H1 (cell line): ENCODE results near the gene ARPIN. TPM values are rescaled to one million over a fixed set of nuclear protein-coding genes. Genes with fewer than 3 reads are reported as not detected.
"Not testable (repeated sequence)": the region's sequence is repeated elsewhere in the genome, so short reads cannot be mapped to it uniquely, and the experiment has no call there.

Experiments used
- CTCF ChIA-PET: fragments of 300-600 bp; sonication (Branson Sonifier 250); formaldehyde crosslinking; loops from one replicate; lab custom pipeline; 2021; ENCODE audit not compliant: partially characterized antibody; lab: Charles Lee
- POLR2A ChIA-PET: fragments of 300-600 bp; sonication (Branson Sonifier 250); formaldehyde crosslinking; loops from one replicate; lab custom pipeline; 2021; ENCODE audit warnings: inconsistent platforms; ENCODE audit not compliant: partially characterized antibody; lab: Charles Lee
- DNase-seq, 2 experiments: peaks; one replicate each; pipeline versions ENCODE4 v3.0.0 to v3.0.0-alpha.2; 2010 to 2022; ENCODE audit warnings: low spot score in 2 of 2, low read depth in 1 of 2, mixed read lengths in 1 of 2
- FAIRE-seq: peaks from 2 replicates; lab custom pipeline; 2011; peaks lifted over from hg19 to GRCh38; lab: Jason Lieb, UNC
- H2AFZ ChIP-seq: 2 replicates; pipeline ENCODE4 v1.8.1; 2012; ENCODE audit warnings: low read length, inconsistent platforms
- H2AK5ac ChIP-seq: 2 replicates; pipeline ENCODE4 v1.6.1; 2013; ENCODE audit warnings: low read depth, low read length
- H2BK120ac ChIP-seq: replicated peaks from 2 replicates; pipeline ENCODE3; 2013; ENCODE audit warnings: low read depth, low read length, inconsistent platforms
- H2BK12ac ChIP-seq: 2 replicates; pipeline ENCODE4 v1.6.1; 2013; ENCODE audit warnings: low read depth, low read length
- H2BK15ac ChIP-seq: 2 replicates; pipeline ENCODE4 v1.6.1; 2013; ENCODE audit warnings: low read length
- H2BK20ac ChIP-seq: 2 replicates; pipeline ENCODE4 v1.6.1; 2013; ENCODE audit warnings: low read length
- H2BK5ac ChIP-seq: 2 replicates; pipeline ENCODE4 v1.6.1; 2013; ENCODE audit warnings: low read depth, low read length
- H3K14ac ChIP-seq: 2 replicates; pipeline ENCODE4 v1.6.1; 2013; ENCODE audit warnings: inconsistent platforms; ENCODE audit not compliant: insufficient read length
- H3K18ac ChIP-seq: 2 replicates; pipeline ENCODE4 v1.6.1; 2013; ENCODE audit warnings: low read length; ENCODE audit errors: extremely low read depth
- H3K23ac ChIP-seq: 2 replicates; pipeline ENCODE4 v1.6.1; 2013; ENCODE audit warnings: inconsistent platforms; ENCODE audit not compliant: insufficient read length
- H3K23me2 ChIP-seq: 2 replicates; pipeline ENCODE4 v1.6.1; 2013; ENCODE audit warnings: low read depth, low read length
- H3K27ac ChIP-seq: 2 replicates; pipeline ENCODE4 v1.6.1; 2011; ENCODE audit warnings: low read depth, low read length, inconsistent platforms
- H3K27me3 ChIP-seq, 4 experiments: replicated peaks in 1 of 4; 1 replicate in 1 of 4; 2 replicates in 3 of 4; pipeline versions ENCODE4 v1.6.1 to v1.8.1; 2011 to 2013; ENCODE audit warnings: low read length in 3 of 4, mild to moderate bottlenecking in 3 of 4, inconsistent platforms in 2 of 4, mixed read lengths in 2 of 4, moderate library complexity in 1 of 4; ENCODE audit not compliant: control insufficient read depth in 3 of 4, insufficient read depth in 3 of 4; ENCODE audit errors: extremely low read depth in 1 of 4
- H3K36me3 ChIP-seq, 4 experiments: 2 replicates each; pipeline versions ENCODE4 v1.6.1 to v1.8.1; 2011 to 2013; ENCODE audit warnings: mild to moderate bottlenecking in 4 of 4, low read length in 3 of 4, moderate library complexity in 2 of 4, control low read depth in 1 of 4, inconsistent platforms in 1 of 4; ENCODE audit not compliant: insufficient read depth in 4 of 4, control insufficient read depth in 2 of 4
- H3K4ac ChIP-seq: replicated peaks from 2 replicates; pipeline ENCODE3; 2013; ENCODE audit warnings: low read length, low read depth, mixed read lengths, inconsistent platforms; ENCODE audit not compliant: insufficient read length
- H3K4me1 ChIP-seq, 4 experiments: replicated peaks in 1 of 4; 1 replicate in 1 of 4; 2 replicates in 3 of 4; pipeline versions ENCODE4 v1.6.1 to v1.8.1; 2011 to 2013; ENCODE audit warnings: low read length in 3 of 4, inconsistent platforms in 2 of 4, mixed read lengths in 1 of 4; ENCODE audit not compliant: insufficient read depth in 4 of 4, control insufficient read depth in 3 of 4
- H3K4me2 ChIP-seq, 2 experiments: 2 replicates each; pipeline versions ENCODE4 v1.6.1 to v1.8.1; 2011 to 2013; ENCODE audit warnings: low read depth in 2 of 2, low read length in 2 of 2, control low read depth in 1 of 2, inconsistent platforms in 1 of 2, mild to moderate bottlenecking in 1 of 2; ENCODE audit not compliant: insufficient read depth in 1 of 2
- H3K4me3 ChIP-seq, 4 experiments: fragments of 200-600, 300-600 bp in 1 of 4; sonication (generic), shearing (Covaris generic), sonication (Bioruptor Twin) in 1 of 4; 2 replicates each; pipeline versions ENCODE4 v1.5.1 to v1.8.1; 2011 to 2016; ENCODE audit warnings: low read length in 4 of 4, low read depth in 3 of 4, control low read depth in 2 of 4, inconsistent platforms in 2 of 4, mild to moderate bottlenecking in 2 of 4, mixed read lengths in 1 of 4, moderate library complexity in 1 of 4; ENCODE audit not compliant: insufficient read depth in 2 of 4; ENCODE audit errors: extremely low read depth in 1 of 4
- H3K56ac ChIP-seq: replicated peaks from 2 replicates; pipeline ENCODE3; 2013; ENCODE audit warnings: low read depth, mild to moderate bottlenecking, mixed read lengths, low read length, inconsistent platforms; ENCODE audit not compliant: insufficient read length
- H3K79me1 ChIP-seq: 2 replicates; pipeline ENCODE4 v1.6.1; 2013; ENCODE audit warnings: low read depth, low read length, control low read depth
- H3K79me2 ChIP-seq, 2 experiments: 2 replicates each; pipeline versions ENCODE4 v1.6.1 to v1.8.1; 2012 to 2013; ENCODE audit warnings: low read length in 2 of 2, mild to moderate bottlenecking in 2 of 2, inconsistent platforms in 1 of 2; ENCODE audit not compliant: insufficient read depth in 2 of 2, control insufficient read depth in 1 of 2
- H3K9ac ChIP-seq, 4 experiments: replicated peaks in 1 of 4; 1 replicate in 1 of 4; 2 replicates in 3 of 4; pipeline versions ENCODE4 v1.6.1 to v1.8.1; 2011 to 2013; ENCODE audit warnings: low read depth in 3 of 4, low read length in 3 of 4, control low read depth in 2 of 4, mild to moderate bottlenecking in 2 of 4, moderate library complexity in 2 of 4, inconsistent platforms in 1 of 4; ENCODE audit errors: extremely low read depth in 1 of 4
- H3K9me3 ChIP-seq, 2 experiments: 2 replicates each; pipeline versions ENCODE4 v1.6.1 to v1.8.1; 2012 to 2013; ENCODE audit warnings: mild to moderate bottlenecking in 2 of 2, moderate library complexity in 2 of 2, control low read depth in 1 of 2, inconsistent platforms in 1 of 2, low read depth in 1 of 2, low read length in 1 of 2, mixed read lengths in 1 of 2; ENCODE audit not compliant: insufficient read depth in 2 of 2
- H4K20me1 ChIP-seq, 2 experiments: replicated peaks in 1 of 2; 2 replicates each; pipeline versions ENCODE3 to v1.8.1; 2011 to 2013; ENCODE audit warnings: inconsistent platforms in 2 of 2, low read length in 2 of 2, mild to moderate bottlenecking in 1 of 2; ENCODE audit not compliant: insufficient read depth in 2 of 2, control insufficient read depth in 1 of 2
- H4K5ac ChIP-seq: 2 replicates; pipeline ENCODE4 v1.6.1; 2013; ENCODE audit warnings: low read length, low read depth, mixed read lengths, inconsistent platforms; ENCODE audit not compliant: insufficient read length
- H4K8ac ChIP-seq: 2 replicates; pipeline ENCODE4 v1.8.0; 2013; ENCODE audit warnings: mild to moderate bottlenecking, moderate library complexity, low read length, inconsistent platforms; ENCODE audit not compliant: insufficient read depth; ENCODE audit errors: extremely low read depth
- H4K91ac ChIP-seq: replicated peaks from 2 replicates; pipeline ENCODE3; 2013; ENCODE audit warnings: low read length, mixed read lengths, inconsistent platforms; ENCODE audit not compliant: insufficient read length
- WGBS, 2 experiments: shearing (Covaris generic) in 1 of 2; methylation state at CpG; one replicate each; pipeline versions ENCODE4 v1.1.6 to v1.1.7; 2013 to 2015; ENCODE audit warnings: low lambda C conversion rate in 2 of 2, mixed read lengths in 2 of 2, inconsistent platforms in 1 of 2, low coverage in 1 of 2, missing lambda C conversion rate in 1 of 2; ENCODE audit not compliant: insufficient replicate concordance in 2 of 2, insufficient coverage in 1 of 2, insufficient read length in 1 of 2; ENCODE audit errors: extremely low coverage in 1 of 2, missing lambda C conversion rate in 1 of 2; 5-methylcytosine and 5-hydroxymethylcytosine counted together
- polyA plus RNA-seq, 7 experiments: library from polyadenylated mRNA; depleted of rRNA in 3 of 7; stranded (reverse) in 5 of 7; unstranded in 2 of 7; fragments of >200 nt in 5 of 7; fragments of 200-250 nt in 2 of 7; gene quantifications; 1 replicate in 5 of 7; 2 replicates in 1 of 7; 4 replicates in 1 of 7; pipeline versions ENCODE4 v1.2.1 to v1.2.3, GENCODE V29; 2011 to 2013; ENCODE audit warnings: missing spikeins in 2 of 7, mixed read lengths in 2 of 7
- total RNA-seq: library from RNA; stranded (reverse); fragmentation: NEBNext Ultra II Directional; extraction: Animal tissue kit (Norgen Biotek cat#: 25700); gene quantifications from 2 replicates; pipeline ENCODE4 v1.2.1, GENCODE V29; 2021

The ARPIN gene
- total and polyA plus RNA-seq, 2 of the 8 experiments (the other 6 are each of a cell fraction or from before 2014, with no cell fraction given): 3.1 to 3.9 TPM

DNA sequence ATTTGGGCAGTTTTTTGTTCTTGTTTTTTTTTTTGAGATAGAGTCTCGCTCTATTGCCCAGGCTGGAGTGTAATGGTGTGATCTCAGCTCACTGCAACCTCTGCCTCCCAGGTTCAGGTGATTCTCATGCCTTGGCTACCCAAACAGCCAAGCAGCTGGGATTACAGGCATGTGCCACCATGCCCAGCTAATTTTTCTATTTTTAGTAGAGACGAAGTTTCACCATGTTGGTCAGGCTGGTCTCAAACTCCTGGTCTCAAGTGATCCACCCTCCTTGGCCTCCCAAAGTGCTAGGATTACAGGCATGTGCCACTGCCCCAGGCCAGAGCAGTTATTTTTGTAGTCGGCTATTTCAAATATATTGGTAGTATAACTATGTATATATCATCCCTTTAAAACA lies 27.6 kb downstream of the ARPIN start:
- H4K5ac ChIP-seq, H3K4me1 ChIP-seq, H2AK5ac ChIP-seq, DNase-seq, H2BK20ac ChIP-seq, H4K91ac ChIP-seq, POLR2A ChIA-PET, H3K23me2 ChIP-seq, H3K79me1 ChIP-seq, H3K9ac ChIP-seq, FAIRE-seq, H3K4me2 ChIP-seq, H2AFZ ChIP-seq, H2BK5ac ChIP-seq, H3K4ac ChIP-seq, H2BK15ac ChIP-seq, H3K27me3 ChIP-seq, H4K8ac ChIP-seq, H3K18ac ChIP-seq, H3K9me3 ChIP-seq, H4K20me1 ChIP-seq, H3K56ac ChIP-seq, H2BK12ac ChIP-seq, H3K23ac ChIP-seq, H3K79me2 ChIP-seq, H2BK120ac ChIP-seq, H3K27ac ChIP-seq, H3K14ac ChIP-seq, H3K4me3 ChIP-seq: not testable (repeated sequence)
- peaks cover 0 to 29% (median 16%) of the 10 kb centered on the region in 4 experiments; a peak in 5 of 8 replicates for H3K36me3 ChIP-seq
- WGBS, 2 experiments: 48% methylated on average over 2 of the region's 3 CpGs; no CpG with 5 or more reads in 1 of the 2 experiments
- CTCF ChIA-PET: interaction anchor here (0.7 to 4.8 kb wide), 4 partner anchors 10 to 144 kb away, joined by 3 to 20 read pairs (median 5); no protein-coding TSS in a partner anchor
